GM23248 (cell line): ENCODE results near the gene FAM76A.

Source experiments
- EZH2 ChIP-seq: fragments of 200-600 bp; sonication (generic); IDR thresholded peaks from 2 replicates; pipeline ENCODE4 v1.6.1; 2018; ENCODE audit warnings: antibody characterized with exemption, mild to moderate bottlenecking; ENCODE audit not compliant: insufficient read depth, poor library complexity, severe bottlenecking
- EZH2phosphoT487 ChIP-seq: fragments of 200-600 bp; sonication (generic); IDR thresholded peaks from 2 replicates; pipeline ENCODE4 v1.6.1; 2018; ENCODE audit warnings: antibody characterized with exemption, moderate library complexity, mild to moderate bottlenecking, low read depth; ENCODE audit not compliant: insufficient read depth

DNA sequence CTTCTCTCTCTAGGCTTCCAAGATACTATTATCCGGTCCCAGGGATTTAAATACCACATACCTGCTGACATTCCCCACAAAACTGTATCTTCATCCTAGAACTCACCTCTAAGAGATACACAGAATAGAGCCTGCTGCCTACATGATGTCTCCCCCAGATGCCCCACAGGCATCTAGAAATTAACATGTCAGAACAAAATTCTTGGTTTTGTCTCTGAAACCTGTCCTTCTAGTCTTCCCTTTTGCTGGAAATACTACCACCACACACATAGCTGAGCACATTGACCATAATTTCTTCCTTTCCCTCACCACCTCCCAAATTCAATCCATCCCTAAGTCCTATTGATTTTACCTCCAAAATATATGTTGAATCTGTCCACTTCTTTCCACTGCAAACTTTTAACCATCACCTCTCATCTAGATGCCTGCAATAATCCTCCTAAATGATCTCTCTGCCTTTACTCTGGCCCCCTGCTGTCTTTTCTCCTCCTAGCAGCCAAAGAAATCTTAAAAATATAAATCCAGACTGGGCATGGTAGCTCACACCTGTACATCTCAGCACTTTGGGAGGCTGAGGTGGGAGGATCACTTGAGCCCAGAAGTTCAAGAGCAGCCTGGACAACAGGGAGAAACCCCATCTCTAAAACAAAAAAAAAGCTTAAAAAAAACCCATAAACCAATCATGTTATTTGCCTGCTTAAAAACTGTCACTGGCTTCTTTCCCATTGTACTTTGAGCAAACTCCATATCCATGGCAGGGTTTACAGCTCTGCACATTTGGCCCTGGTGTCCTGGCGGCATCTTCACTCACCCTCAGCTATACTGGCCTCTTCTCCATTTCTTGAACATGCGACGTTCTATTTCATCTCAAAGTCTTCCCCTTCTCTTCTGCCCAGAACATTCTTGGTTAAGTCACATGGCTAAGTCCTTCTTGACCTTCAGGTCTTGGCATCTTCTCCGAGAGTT lies 6.2 kb upstream of the FAM76A start:
- no peak for TF ChIP-seq EZH2phosphoT487
- no peak for TF ChIP-seq EZH2
